Right lobe of liver (tissue), 6 donors: ENCODE data around the gene ARL6IP5. TPM values are rescaled to one million over a fixed set of nuclear protein-coding genes. Genes with fewer than 3 reads are reported as not detected.

Source experiments
- ATAC-seq, 4 donors: fragments of 200-7000 bp; cut with Tn5 transposase; one replicate each; pipeline ENCODE4 v1.9.1; 2020; ENCODE audit warnings: mild to moderate bottlenecking in 4 of 4, moderate library complexity in 4 of 4
- DNase-seq, 3 donors: peaks; one replicate each; pipeline ENCODE4 v3.0.0-alpha.2; 2020
- H3K27ac ChIP-seq, 3 donors: fragments of 200-600 bp; one replicate each; pipeline ENCODE4 v1.8.0; 2022
- H3K27me3 ChIP-seq, 2 donors: fragments of 200-600 bp; one replicate each; pipeline ENCODE4 v1.8.0; 2022
- H3K36me3 ChIP-seq, 4 donors: fragments of 200-600 bp; sonication (generic) in 1 of 4; one replicate each; pipeline versions ENCODE4 v1.5.1 to v1.8.0; 2017 to 2022; ENCODE audit warnings: control low read depth in 1 of 4
- H3K4me1 ChIP-seq, 4 donors: fragments of 200-600 bp; sonication (generic) in 1 of 4; one replicate each; pipeline versions ENCODE4 v1.5.1 to v1.8.0; 2017 to 2022; ENCODE audit warnings: control low read depth in 1 of 4
- H3K4me3 ChIP-seq, 3 donors: fragments of 200-600 bp; one replicate each; pipeline ENCODE4 v1.8.0; 2022
- H3K9me3 ChIP-seq, 4 donors: fragments of 200-600 bp; sonication (generic) in 1 of 4; one replicate each; pipeline versions ENCODE4 v1.5.1 to v1.8.0; 2017 to 2022; ENCODE audit warnings: control low read depth in 1 of 4
- CTCF ChIP-seq, 4 donors: fragments of 200-600 bp in 3 of 4; fragments of 450-650 bp in 1 of 4; IDR thresholded peaks; one replicate each; pipeline versions ENCODE4 v1.5.1 to v1.8.0; 2016 to 2022; ENCODE audit warnings: antibody characterized with exemption in 4 of 4, mild to moderate bottlenecking in 2 of 4
- POLR2A ChIP-seq: fragments of 450-650 bp; IDR thresholded peaks from one replicate; pipeline ENCODE4 v1.6.1; 2017; ENCODE audit warnings: antibody characterized with exemption, mild to moderate bottlenecking
- WGBS: methylation state at CpG from one replicate; pipeline ENCODE4 v1.1.6; 2018; ENCODE audit warnings: low coverage, low lambda C conversion rate; ENCODE audit not compliant: insufficient coverage; ENCODE audit errors: missing lambda C conversion rate; 5-methylcytosine and 5-hydroxymethylcytosine counted together
- intact Hi-C, 2 donors: fragments of 100-400 bp; cut with DNase I; formaldehyde crosslinking; loops; one replicate each; pipeline versions ENCODE4 v1.11.2 to v1.14.1; 2022
- total RNA-seq, 6 experiments: library from RNA; depleted of rRNA in 2 of 6; stranded (reverse); fragments of >200 nt in 2 of 6; fragmentation: NEBNext Ultra II Directional in 3 of 6; extraction: Animal tissue kit (Norgen Biotek cat#: 25700) in 3 of 6; gene quantifications; one replicate each; pipeline versions ENCODE4 v1.1.0 to v1.2.4, GENCODE V29; 2016 to 2023
- donor health status: DM: no; HTN: yes; CAD: no.
- donor health status: DM: no; HTN: no; CAD: no.
- donor health status: DM: no; HTN: no; CAD: no.
- donor health status: DM: no; HTN: yes; CAD: no.
- donor health status: DM: no; HTN: yes; CAD: no.

The ARL6IP5 gene
- total RNA-seq, 6 experiments from 2014 or later, result 25.6 to 48.8 (median 36.3) TPM

- no peaks in the 10 kb centered on the region for H3K36me3 ChIP-seq
- H3K27ac ChIP-seq, result peak overlapping the region in 1 of 3 donors; percentile 35
- DNase-seq (no peak), ATAC-seq (peak in 1 of 4 donors; percentile 3)
- TF ChIP-seq POLR2A, result no peak
- TF ChIP-seq CTCF (IDR thresholded peaks at IDR 0.05), result no peak
- H3K4me3 ChIP-seq, result no peak overlapping the region
- no peaks in the 10 kb centered on the region for H3K9me3 ChIP-seq
- H3K27me3 ChIP-seq, result no peaks in the 10 kb centered on the region
- intact Hi-C loops, result no loop called here
- peaks cover 0 to 49% (median 12%) of the 10 kb centered on the region in 4 donors for H3K4me1 ChIP-seq
These were observed 1.9 kb upstream of the ARL6IP5 start for GRCh38 chr3:69082805-69083204.

GRCh38 chr3:69085168-69085832 lies 563 bp downstream of the ARL6IP5 start:
- peak overlapping the region; percentile 71 to 98 (median 87) for H3K4me3 ChIP-seq
- ATAC-seq, result peak; percentile 37 to 61 (median 48)
- peak; percentile 33 to 64 (median 60) for DNase-seq
- intact Hi-C loops, result no loop called here
- H3K9me3 ChIP-seq, result no peaks in the 10 kb centered on the region
- H3K36me3 ChIP-seq, result no peaks in the 10 kb centered on the region
- TF ChIP-seq POLR2A (no peak), CTCF (IDR thresholded peaks at IDR 0.05) (no peak)
- H3K27me3 ChIP-seq, result no peaks in the 10 kb centered on the region
- WGBS, result 0% methylated on average over 15 of the region's 26 CpGs
- peaks cover 0 to 44% (median 16%) of the 10 kb centered on the region in 4 donors for H3K4me1 ChIP-seq
- peak overlapping the region; percentile 88 to 93 (median 89) for H3K27ac ChIP-seq

GRCh38 chr3:69085833-69086722 lies 1.3 kb downstream of the ARL6IP5 start:
- Histone ChIP-seq H3K36me3 (no peaks in the 10 kb centered on the region), H3K4me3 (peak overlapping the region; percentile 71 to 98 (median 87)), H3K27ac (peak overlapping the region; percentile 88 to 93 (median 89)), H3K27me3 (no peaks in the 10 kb centered on the region), H3K9me3 (no peaks in the 10 kb centered on the region), H3K4me1 (peaks cover 0 to 49% (median 17%) of the 10 kb centered on the region in 4 donors)
- ATAC-seq (peak; percentile 51 to 57 (median 54)), DNase-seq (peak; percentile 84 to 89 (median 86))
- intact Hi-C loops, result no loop called here
- WGBS, result 4% methylated on average over 8 of the region's 8 CpGs
- TF ChIP-seq CTCF (IDR thresholded peaks at IDR 0.05) (no peak), POLR2A (no peak)

GRCh38 chr3:69087030-69087791 lies 2.5 kb downstream of the ARL6IP5 start:
- TF ChIP-seq CTCF (IDR thresholded peaks at IDR 0.05), result no peak
- TF ChIP-seq POLR2A, result no peak

More at GRCh38 chr3:69087030-69087791, 2.5 kb downstream of the ARL6IP5 start:
- intact Hi-C loops, result no loop called here
- Histone ChIP-seq H3K27ac (peak overlapping the region; percentile 88 to 93 (median 89)), H3K36me3 (no peaks in the 10 kb centered on the region), H3K4me3 (peak overlapping the region in 2 of 3 donors; percentile 71 to 98), H3K27me3 (no peaks in the 10 kb centered on the region), H3K9me3 (no peaks in the 10 kb centered on the region), H3K4me1 (peaks cover 0 to 60% (median 22%) of the 10 kb centered on the region in 4 donors)
- DNase-seq, result no peak
- ATAC-seq, result no peak
- 73% methylated on average over 3 of the region's 3 CpGs for WGBS
